ENCODE results near the gene ROS1.
"Not testable (repeated sequence)": the region's sequence is repeated elsewhere in the genome, so short reads cannot be mapped to it uniquely, and the experiment has no call there.

The ROS1 gene

DNA sequence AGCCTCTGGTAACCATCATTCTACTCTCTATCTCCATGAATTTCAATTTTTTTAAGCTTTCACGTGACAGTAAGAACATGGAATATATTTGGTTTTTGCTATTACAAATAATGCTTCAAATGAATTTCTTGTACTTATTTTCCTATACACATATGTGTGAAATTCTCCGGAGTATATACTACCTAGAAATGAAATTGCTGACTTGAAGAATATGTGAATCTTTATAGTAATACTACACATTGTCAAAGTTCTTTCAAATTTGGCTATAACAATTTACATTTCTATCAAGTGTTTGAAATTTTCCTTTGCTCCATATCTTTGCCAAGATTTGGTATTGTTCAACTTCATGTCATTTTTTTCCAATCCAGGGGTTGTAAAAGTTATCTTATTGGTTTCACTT, 172.0 kb downstream of the ROS1 start:
- Histone ChIP-seq H3K4me1 (ENCODE audit: insufficient read depth, low read length, severe bottlenecking) (no peaks in the 10 kb centered on the region), H3K27me3 (ENCODE audit: insufficient read depth, low read length) (no peaks in the 10 kb centered on the region), H3K79me2 (ENCODE audit: insufficient read depth, low read length) (no peaks in the 10 kb centered on the region), H3K27ac (ENCODE audit: low read depth, low read length, poor library complexity, severe bottlenecking) (no peak overlapping the region), H3K9me2 (ENCODE audit: low read depth, low read length) (no peaks in the 10 kb centered on the region), H3K36me3 (ENCODE audit: insufficient read depth, low read length) (no peaks in the 10 kb centered on the region), H3K4me2 (ENCODE audit: low read length) (no peak overlapping the region), H3F3A (ENCODE audit: insufficient read depth, low read length) (no peaks in the 10 kb centered on the region), H3K9me3 (ENCODE audit: low read length) (no peaks in the 10 kb centered on the region), H3K4me3 (ENCODE audit: low read depth, low read length, poor library complexity, severe bottlenecking) (no peak overlapping the region), H2AFZ (ENCODE audit: low read length) (no peak overlapping the region), H4K20me1 (ENCODE audit: insufficient read depth, low read length) (no peaks in the 10 kb centered on the region), H3K9ac (ENCODE audit: low read length) (no peak overlapping the region)
- TF ChIP-seq EZH2 (IDR thresholded peaks at IDR 0.05; ENCODE audit: borderline replicate concordance, low read length), result no peak
- TF ChIP-seq, protein P1, sequence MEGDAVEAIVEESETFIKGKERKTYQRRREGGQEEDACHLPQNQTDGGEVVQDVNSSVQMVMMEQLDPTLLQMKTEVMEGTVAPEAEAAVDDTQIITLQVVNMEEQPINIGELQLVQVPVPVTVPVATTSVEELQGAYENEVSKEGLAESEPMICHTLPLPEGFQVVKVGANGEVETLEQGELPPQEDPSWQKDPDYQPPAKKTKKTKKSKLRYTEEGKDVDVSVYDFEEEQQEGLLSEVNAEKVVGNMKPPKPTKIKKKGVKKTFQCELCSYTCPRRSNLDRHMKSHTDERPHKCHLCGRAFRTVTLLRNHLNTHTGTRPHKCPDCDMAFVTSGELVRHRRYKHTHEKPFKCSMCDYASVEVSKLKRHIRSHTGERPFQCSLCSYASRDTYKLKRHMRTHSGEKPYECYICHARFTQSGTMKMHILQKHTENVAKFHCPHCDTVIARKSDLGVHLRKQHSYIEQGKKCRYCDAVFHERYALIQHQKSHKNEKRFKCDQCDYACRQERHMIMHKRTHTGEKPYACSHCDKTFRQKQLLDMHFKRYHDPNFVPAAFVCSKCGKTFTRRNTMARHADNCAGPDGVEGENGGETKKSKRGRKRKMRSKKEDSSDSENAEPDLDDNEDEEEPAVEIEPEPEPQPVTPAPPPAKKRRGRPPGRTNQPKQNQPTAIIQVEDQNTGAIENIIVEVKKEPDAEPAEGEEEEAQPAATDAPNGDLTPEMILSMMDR (IDR thresholded peaks at IDR 0.05; ENCODE audit: low read length), result no peak

DNA sequence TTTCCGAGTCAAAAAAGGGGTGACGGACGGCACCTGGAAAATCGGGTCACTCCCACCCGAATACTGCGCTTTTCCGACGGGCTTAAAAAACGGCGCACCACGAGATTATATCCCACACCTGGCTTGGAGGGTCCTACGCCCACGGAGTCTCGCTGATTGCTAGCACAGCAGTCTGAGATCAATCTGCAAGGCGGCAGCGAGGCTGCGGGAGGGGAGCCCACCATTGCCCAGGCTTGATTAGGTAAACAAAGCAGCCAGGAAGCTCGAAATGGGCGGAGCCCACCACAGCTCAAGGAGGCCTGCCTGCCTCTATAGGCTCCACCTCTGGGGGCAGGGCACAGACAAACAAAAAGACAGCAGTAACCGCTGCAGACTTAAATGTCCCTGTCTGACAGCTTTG, 180.8 kb downstream of the ROS1 start:
- not testable (repeated sequence) for H3K79me2 ChIP-seq (ENCODE audit: insufficient read depth, low read length); H3K4me2 ChIP-seq (ENCODE audit: low read length); H3K9me2 ChIP-seq (ENCODE audit: low read depth, low read length); H3K9ac ChIP-seq (ENCODE audit: low read length); H4K20me1 ChIP-seq (ENCODE audit: insufficient read depth, low read length); H3K9me3 ChIP-seq (ENCODE audit: low read length); H3K36me3 ChIP-seq (ENCODE audit: insufficient read depth, low read length); H3K27me3 ChIP-seq (ENCODE audit: insufficient read depth, low read length); H3K27ac ChIP-seq (ENCODE audit: low read depth, low read length, poor library complexity, severe bottlenecking); H3F3A ChIP-seq (ENCODE audit: insufficient read depth, low read length); H3K4me3 ChIP-seq (ENCODE audit: low read depth, low read length, poor library complexity, severe bottlenecking); H2AFZ ChIP-seq (ENCODE audit: low read length); H3K4me1 ChIP-seq (ENCODE audit: insufficient read depth, low read length, severe bottlenecking)

DNA sequence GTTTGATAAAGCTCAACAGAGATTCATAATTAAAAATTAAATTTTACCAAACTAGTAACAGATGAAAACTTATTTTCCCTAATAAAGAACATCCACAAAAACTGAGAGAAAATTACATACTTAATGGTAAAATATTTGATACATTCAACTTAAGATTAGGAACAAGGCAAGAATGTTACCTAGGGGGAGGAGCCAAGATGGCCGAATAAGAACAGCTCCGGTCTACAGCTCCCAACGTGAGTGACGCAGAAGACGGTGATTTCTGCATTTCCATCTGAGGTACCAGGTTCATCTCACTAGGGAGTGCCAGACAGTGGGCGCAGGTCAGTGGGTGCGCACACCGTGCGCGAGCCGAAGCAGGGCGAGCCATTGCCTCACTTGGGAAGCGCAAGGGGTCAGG, 181.2 kb downstream of the ROS1 start:
- not testable (repeated sequence) for H3K27me3 ChIP-seq (ENCODE audit: insufficient read depth, low read length); H3K79me2 ChIP-seq (ENCODE audit: insufficient read depth, low read length); H3K9ac ChIP-seq (ENCODE audit: low read length); H3K36me3 ChIP-seq (ENCODE audit: insufficient read depth, low read length); H3K4me2 ChIP-seq (ENCODE audit: low read length); H3F3A ChIP-seq (ENCODE audit: insufficient read depth, low read length); H3K4me3 ChIP-seq (ENCODE audit: low read depth, low read length, poor library complexity, severe bottlenecking); H2AFZ ChIP-seq (ENCODE audit: low read length); H3K9me2 ChIP-seq (ENCODE audit: low read depth, low read length); H3K27ac ChIP-seq (ENCODE audit: low read depth, low read length, poor library complexity, severe bottlenecking); H4K20me1 ChIP-seq (ENCODE audit: insufficient read depth, low read length); H3K9me3 ChIP-seq (ENCODE audit: low read length); H3K4me1 ChIP-seq (ENCODE audit: insufficient read depth, low read length, severe bottlenecking)

Data from OCI-LY1 (cell line).